Gastroesophageal sphincter (tissue), 3 donors: ENCODE measurements around the gene LSMEM2.

Experiments used
- EP300 ChIP-seq: sonication (generic); formaldehyde crosslinking; IDR thresholded peaks from one replicate; pipeline ENCODE4 v1.6.1; 2017; ENCODE audit warnings: antibody characterized with exemption, mild to moderate bottlenecking
- TF ChIP-seq, protein P1 (sequence below), 4 experiments: fragments of 200-600 bp in 2 of 4; fragments of 450-650 bp in 2 of 4; sonication (generic) in 1 of 4; IDR thresholded peaks; one replicate each; pipeline ENCODE4 v1.5.1; 2017 to 2019; ENCODE audit warnings: antibody characterized with exemption in 4 of 4, mild to moderate bottlenecking in 2 of 4, moderate library complexity in 2 of 4

DNA sequence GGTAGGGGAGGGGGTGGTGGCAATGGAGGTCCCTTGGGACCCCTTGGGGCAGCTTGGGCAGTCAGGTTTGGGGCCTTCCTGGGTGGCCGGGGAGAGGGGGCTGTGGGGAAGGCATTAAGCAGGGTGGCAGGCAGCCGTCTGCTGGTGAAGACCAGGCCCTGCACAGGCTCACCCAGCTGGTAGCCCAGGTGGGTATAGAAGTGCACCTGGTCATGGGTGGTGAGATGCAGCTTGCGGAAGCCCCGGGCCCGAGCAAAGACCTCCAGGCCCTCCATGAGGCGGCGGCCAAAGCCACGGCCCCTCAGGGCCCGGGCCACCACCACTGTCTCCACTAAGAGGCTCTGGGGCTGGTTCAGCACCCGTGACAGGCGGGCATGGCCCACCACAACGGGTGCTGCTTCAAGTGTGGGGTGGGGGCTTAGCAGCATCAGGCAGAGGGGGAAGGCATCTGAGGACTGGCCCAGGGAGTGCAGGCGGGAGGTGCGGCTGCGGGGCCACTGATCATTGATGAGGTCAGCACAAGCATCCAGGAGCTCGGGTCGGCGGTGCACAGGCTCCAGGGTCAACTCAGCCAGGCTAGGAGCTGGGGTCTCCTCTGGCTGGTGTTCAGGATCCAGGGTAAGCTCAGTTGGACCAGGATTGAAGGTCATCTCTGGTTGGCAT, 18.0 kb downstream of the LSMEM2 start:
- no peak for TF ChIP-seq EP300
- TF ChIP-seq, protein P1, sequence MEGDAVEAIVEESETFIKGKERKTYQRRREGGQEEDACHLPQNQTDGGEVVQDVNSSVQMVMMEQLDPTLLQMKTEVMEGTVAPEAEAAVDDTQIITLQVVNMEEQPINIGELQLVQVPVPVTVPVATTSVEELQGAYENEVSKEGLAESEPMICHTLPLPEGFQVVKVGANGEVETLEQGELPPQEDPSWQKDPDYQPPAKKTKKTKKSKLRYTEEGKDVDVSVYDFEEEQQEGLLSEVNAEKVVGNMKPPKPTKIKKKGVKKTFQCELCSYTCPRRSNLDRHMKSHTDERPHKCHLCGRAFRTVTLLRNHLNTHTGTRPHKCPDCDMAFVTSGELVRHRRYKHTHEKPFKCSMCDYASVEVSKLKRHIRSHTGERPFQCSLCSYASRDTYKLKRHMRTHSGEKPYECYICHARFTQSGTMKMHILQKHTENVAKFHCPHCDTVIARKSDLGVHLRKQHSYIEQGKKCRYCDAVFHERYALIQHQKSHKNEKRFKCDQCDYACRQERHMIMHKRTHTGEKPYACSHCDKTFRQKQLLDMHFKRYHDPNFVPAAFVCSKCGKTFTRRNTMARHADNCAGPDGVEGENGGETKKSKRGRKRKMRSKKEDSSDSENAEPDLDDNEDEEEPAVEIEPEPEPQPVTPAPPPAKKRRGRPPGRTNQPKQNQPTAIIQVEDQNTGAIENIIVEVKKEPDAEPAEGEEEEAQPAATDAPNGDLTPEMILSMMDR (IDR thresholded peaks at IDR 0.05) = no peak
